Effector memory CD4-positive, alpha-beta T cell (primary cell): ENCODE results near the gene S100A10.
A peak's percentile ranks its signal among the peaks of the same experiment; 100 is the strongest.

Experiments
- DNase-seq, 3 donors: peaks; one replicate each; pipeline ENCODE4 v3.0.0-alpha.2; 2020
- H3K27ac ChIP-seq: 2 replicates; pipeline ENCODE4 v1.7.0; 2013; ENCODE audit warnings: mild to moderate bottlenecking, low read length, moderate library complexity; ENCODE audit not compliant: insufficient read depth, poor library complexity, severe bottlenecking
- H3K27me3 ChIP-seq: replicated peaks from 2 replicates; pipeline ENCODE4 v1.7.0; 2013; ENCODE audit warnings: mild to moderate bottlenecking, low read length; ENCODE audit not compliant: insufficient read depth, control insufficient read depth, poor library complexity, severe bottlenecking
- H3K36me3 ChIP-seq: 2 replicates; pipeline ENCODE4 v1.7.0; 2013; ENCODE audit warnings: mild to moderate bottlenecking, low read length, moderate library complexity; ENCODE audit not compliant: control insufficient read depth, insufficient read depth
- H3K4me1 ChIP-seq: 2 replicates; pipeline ENCODE4 v1.7.0; 2013; ENCODE audit warnings: low read length, mild to moderate bottlenecking; ENCODE audit not compliant: control insufficient read depth, insufficient read depth, poor library complexity, severe bottlenecking
- H3K4me3 ChIP-seq: 2 replicates; pipeline ENCODE4 v1.7.0; 2013; ENCODE audit warnings: low read length, low read depth, mild to moderate bottlenecking; ENCODE audit not compliant: insufficient read depth, poor library complexity, severe bottlenecking
- H3K9me3 ChIP-seq: 2 replicates; pipeline ENCODE4 v1.7.0; 2013; ENCODE audit warnings: mild to moderate bottlenecking, low read length, moderate library complexity; ENCODE audit not compliant: control insufficient read depth

The S100A10 gene

DNA sequence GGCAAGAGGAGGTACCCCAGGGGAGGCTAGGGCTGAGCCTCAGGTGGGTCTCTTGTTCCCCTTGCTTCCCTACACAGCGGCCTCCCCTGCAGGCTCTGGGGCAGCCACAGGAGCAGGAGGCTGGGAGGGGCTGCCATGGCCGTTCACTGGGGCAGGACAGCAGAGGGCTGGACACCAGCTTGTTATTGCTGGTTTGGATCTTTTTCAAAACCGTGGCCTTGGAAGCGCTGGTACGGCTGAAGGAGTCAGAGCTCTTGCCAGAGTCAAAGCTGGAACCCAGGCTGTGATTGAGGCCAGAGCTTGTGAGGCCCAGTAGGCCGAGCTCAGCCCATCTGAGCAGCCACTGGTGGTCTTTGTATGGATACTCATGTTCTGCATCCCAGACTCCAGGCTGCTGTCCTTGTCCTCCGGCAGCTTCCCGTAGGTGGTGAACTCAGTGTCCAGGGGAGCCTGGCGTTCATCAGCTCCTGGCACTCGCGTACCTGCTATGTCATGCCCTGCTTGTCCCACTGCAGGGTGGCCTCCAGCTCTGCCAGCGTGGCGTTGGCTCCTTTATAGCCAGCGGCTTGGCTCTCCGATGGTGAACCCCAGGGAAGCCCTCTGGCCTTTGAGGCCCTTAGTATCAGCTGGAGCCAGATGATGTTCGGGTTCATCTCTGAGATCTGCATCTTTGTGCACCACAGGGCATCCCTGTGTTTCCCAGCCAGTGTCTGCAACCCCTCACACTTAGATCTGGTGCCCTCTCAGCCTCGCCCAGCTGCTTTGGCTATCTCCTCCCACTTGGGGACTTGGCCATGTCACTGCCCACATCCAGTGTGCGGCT lies 44.1 kb downstream of the S100A10 start:
- no peaks in the 10 kb centered on the region for H3K9me3 ChIP-seq
- H3K4me1 ChIP-seq, result peaks cover 15% of the 10 kb centered on the region
- H3K27me3 ChIP-seq, result no peaks in the 10 kb centered on the region
- H3K27ac ChIP-seq, result no peak overlapping the region
- no peak for DNase-seq
- H3K4me3 ChIP-seq, result no peak overlapping the region
- no peaks in the 10 kb centered on the region for H3K36me3 ChIP-seq

DNA sequence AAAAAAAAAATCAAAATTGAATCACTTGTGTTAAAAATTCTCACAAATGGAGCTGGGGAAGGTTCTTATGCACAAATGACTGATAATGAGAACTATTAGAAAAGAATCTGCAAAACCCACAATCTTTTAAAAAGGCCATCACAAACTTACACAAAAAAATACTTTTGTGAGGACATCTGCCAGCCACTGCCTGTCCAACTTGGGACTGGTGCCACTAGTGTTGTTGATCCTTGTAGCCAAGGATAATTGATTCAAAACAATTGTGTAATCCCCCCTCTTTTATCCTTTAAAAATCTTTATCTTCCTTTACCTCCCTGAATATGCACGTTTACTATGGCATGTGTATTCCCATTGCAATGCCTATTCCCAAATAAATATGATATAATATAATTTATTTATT lies 45.2 kb downstream of the S100A10 start:
- Histone ChIP-seq H3K9me3 (no peaks in the 10 kb centered on the region), H3K36me3 (no peaks in the 10 kb centered on the region), H3K27ac (no peak overlapping the region), H3K27me3 (no peaks in the 10 kb centered on the region), H3K4me3 (no peak overlapping the region), H3K4me1 (peaks cover 17% of the 10 kb centered on the region)
- no peak for DNase-seq

DNA sequence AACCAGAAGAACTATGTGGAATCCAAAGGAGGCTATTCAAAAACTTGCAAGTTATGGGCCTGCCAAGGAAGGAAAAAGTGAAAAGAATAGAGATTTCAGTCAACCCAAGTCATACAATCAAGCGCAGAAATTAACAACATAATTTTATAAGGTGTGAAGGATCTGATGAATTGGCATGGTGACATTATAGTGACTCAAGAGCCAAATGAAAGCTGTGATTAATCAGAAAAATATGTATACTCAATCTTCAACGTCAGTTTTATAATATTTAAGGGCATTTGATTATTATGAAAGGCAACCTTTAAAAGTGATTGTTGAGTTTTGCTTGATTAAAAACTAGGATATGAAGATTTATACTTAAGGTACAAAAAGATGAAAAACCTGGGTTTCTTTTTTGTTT lies 46.5 kb downstream of the S100A10 start:
- no peaks in the 10 kb centered on the region for H3K9me3 ChIP-seq
- H3K4me3 ChIP-seq, result no peak overlapping the region

GRCh38 chr1:151945725-151946722 lies 47.6 kb downstream of the S100A10 start:
- Histone ChIP-seq H3K27ac (peak overlapping the region; percentile 87), H3K36me3 (no peaks in the 10 kb centered on the region), H3K4me3 (no peak overlapping the region), H3K4me1 (peaks cover 17% of the 10 kb centered on the region), H3K27me3 (no peaks in the 10 kb centered on the region), H3K9me3 (no peaks in the 10 kb centered on the region)
- peak; percentile 87 to 90 (median 89) for DNase-seq

More for the DNA sequence above, 46.5 kb downstream of the S100A10 start:
- peak overlapping the region; percentile 87 for H3K27ac ChIP-seq
- no peaks in the 10 kb centered on the region for H3K27me3 ChIP-seq
- no peaks in the 10 kb centered on the region for H3K36me3 ChIP-seq
- DNase-seq, result no peak
- peaks cover 17% of the 10 kb centered on the region for H3K4me1 ChIP-seq

GRCh38 chr1:151944857-151945575 lies 48.6 kb downstream of the S100A10 start:
- Histone ChIP-seq H3K4me1 (peaks cover 17% of the 10 kb centered on the region), H3K9me3 (no peaks in the 10 kb centered on the region), H3K4me3 (no peak overlapping the region), H3K36me3 (no peaks in the 10 kb centered on the region), H3K27ac (peak overlapping the region; percentile 87), H3K27me3 (no peaks in the 10 kb centered on the region)
- no peak for DNase-seq

DNA sequence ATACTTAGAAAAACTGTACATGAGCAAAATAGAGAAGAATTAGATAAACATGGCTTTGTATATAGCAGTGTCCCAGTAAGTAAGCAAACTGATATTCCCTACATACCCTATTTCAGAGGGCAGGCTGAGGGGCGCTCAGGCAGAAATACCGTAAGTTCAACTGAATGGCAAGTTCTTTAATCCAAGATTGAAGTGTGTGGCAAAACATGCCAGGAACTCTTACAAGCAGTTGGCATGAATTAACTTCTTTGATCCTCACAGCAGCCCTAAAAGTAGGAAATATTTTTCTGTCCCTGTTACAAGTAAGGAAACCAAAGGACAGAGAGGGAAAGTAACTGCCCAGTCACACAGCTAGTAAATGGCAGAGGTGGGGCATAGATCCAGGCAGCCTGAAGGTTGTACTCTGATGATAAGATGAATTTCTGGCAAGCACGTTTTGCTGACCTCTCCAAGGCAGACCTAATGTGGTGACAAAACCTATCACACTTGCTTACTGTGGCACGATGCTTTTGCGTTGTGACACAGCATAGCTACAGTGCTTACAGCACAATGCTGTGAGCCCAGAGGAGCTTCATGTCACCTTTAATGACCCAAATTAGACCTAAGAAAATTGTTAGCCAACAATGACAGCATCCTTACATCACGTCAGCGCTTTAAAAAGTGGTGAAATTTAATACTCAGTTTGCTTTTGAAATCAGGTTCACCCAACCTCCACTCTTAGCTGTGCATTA lies 49.4 kb downstream of the S100A10 start:
- no peak for DNase-seq

DNA sequence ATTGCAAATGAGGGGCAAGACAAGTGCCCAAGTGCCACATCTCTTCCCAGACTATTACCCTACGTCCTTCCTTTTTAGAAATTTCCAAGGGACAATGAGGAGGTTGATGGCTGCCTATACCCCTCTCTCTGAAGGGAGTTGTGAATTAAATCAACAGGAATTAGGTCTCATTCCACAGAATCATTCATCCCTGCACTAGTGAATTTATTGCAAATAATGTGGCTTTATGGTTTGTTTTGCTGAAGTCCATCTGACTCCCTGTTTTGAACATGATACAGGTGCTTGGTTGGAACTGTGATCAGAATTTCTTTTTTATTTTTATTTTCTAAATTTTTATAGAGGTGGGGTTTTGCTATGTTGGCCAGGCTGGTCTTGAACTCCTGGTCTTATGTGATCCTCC lies 50.1 kb downstream of the S100A10 start:
- Histone ChIP-seq H3K27ac (peak overlapping the region; percentile 87), H3K4me1 (peaks cover 17% of the 10 kb centered on the region), H3K27me3 (no peaks in the 10 kb centered on the region), H3K4me3 (no peak overlapping the region), H3K9me3 (no peaks in the 10 kb centered on the region), H3K36me3 (no peaks in the 10 kb centered on the region)
- no peak for DNase-seq

More for the DNA sequence above, 49.4 kb downstream of the S100A10 start:
- Histone ChIP-seq H3K27ac (peak overlapping the region; percentile 87), H3K9me3 (no peaks in the 10 kb centered on the region), H3K36me3 (no peaks in the 10 kb centered on the region), H3K4me3 (no peak overlapping the region), H3K27me3 (no peaks in the 10 kb centered on the region), H3K4me1 (peaks cover 17% of the 10 kb centered on the region)

DNA sequence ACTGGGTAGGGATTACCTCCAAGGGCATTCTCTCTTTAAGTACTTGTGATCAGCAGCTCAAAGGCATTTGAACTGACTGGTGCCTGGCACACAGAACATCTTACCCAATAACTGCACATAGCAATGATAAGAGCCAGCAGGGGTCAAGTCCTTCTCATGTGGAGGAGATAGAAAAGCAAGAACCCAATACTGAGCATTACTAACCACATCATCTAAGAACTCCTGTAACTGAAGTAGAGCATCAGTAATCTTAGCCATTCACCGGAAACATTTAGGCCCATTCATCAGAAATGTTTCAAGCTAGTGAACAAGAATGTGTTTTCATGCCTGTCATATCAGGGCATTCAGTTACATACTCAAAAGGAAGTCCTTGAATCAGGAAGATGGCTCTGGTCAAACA lies 50.8 kb downstream of the S100A10 start:
- Histone ChIP-seq H3K4me3 (no peak overlapping the region), H3K36me3 (no peaks in the 10 kb centered on the region), H3K9me3 (no peaks in the 10 kb centered on the region), H3K27ac (no peak overlapping the region), H3K27me3 (no peaks in the 10 kb centered on the region), H3K4me1 (peaks cover 17% of the 10 kb centered on the region)
- no peak for DNase-seq

DNA sequence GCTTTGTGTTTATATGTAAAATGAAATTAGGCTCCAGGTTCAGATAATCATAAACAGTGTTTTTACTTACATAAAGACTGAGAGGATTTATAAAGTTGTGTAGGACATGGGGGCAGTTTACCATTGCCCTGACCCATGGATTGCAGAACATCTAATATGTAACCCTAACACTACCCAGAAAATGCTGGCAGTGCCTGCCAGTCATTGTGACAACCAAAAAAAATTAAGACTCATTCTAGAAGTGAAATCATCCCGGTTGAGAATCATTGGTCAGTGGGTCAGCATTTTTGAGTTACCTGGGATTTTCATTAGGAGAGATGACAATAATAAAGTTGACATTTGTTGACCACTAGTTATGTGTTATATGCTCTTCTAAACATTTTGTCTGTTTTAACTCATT lies 53.1 kb downstream of the S100A10 start:
- Histone ChIP-seq H3K4me1 (peaks cover 11% of the 10 kb centered on the region), H3K27ac (no peak overlapping the region), H3K9me3 (no peaks in the 10 kb centered on the region), H3K36me3 (no peaks in the 10 kb centered on the region), H3K27me3 (no peaks in the 10 kb centered on the region), H3K4me3 (no peak overlapping the region)
- DNase-seq, result no peak
